Left ventricle myocardium inferior (tissue), 1 donor: ENCODE results near the gene GOLT1A. TPM values are rescaled to one million over a fixed set of nuclear protein-coding genes. Genes with fewer than 3 reads are reported as not detected.
A peak's percentile ranks its signal among the peaks of the same experiment; 100 is the strongest.

Experiments used
- DNase-seq: peaks from one replicate; pipeline ENCODE4 v3.0.0-alpha.2; 2020
- H3K27ac ChIP-seq: fragments of 200-600 bp; replicated peaks from 2 replicates; pipeline ENCODE4 v1.8.0; 2021
- H3K27me3 ChIP-seq: fragments of 200-600 bp; 2 replicates; pipeline ENCODE4 v1.8.0; 2021; ENCODE audit warnings: low read depth
- H3K36me3 ChIP-seq: fragments of 200-600 bp; 2 replicates; pipeline ENCODE4 v1.8.0; 2021
- H3K4me1 ChIP-seq: fragments of 200-600 bp; 2 replicates; pipeline ENCODE4 v1.8.0; 2021
- H3K4me3 ChIP-seq: fragments of 200-600 bp; 2 replicates; pipeline ENCODE4 v1.8.0; 2021; ENCODE audit warnings: mild to moderate bottlenecking, moderate library complexity
- H3K9me3 ChIP-seq: fragments of 200-600 bp; replicated peaks from 2 replicates; pipeline ENCODE4 v1.8.0; 2021
- CTCF ChIP-seq: fragments of 200-600 bp; IDR thresholded peaks from 2 replicates; pipeline ENCODE4 v1.8.0; 2021; ENCODE audit warnings: antibody characterized with exemption, mild to moderate bottlenecking, borderline replicate concordance
- intact Hi-C: fragments of 100-400 bp; cut with micrococcal nuclease; formaldehyde crosslinking; loops from one replicate; pipeline ENCODE4 v1.11.0; 2022
- total RNA-seq: library from RNA; stranded (reverse); fragmentation: NEBNext Ultra II Directional; extraction: Animal tissue kit (Norgen Biotek cat#: 25700); gene quantifications from one replicate; pipeline ENCODE4 v1.2.1, GENCODE V29; 2021
- donor health status: DM: no; HTN: yes; CAD: no; lungs with severe emphysema.

Gene GOLT1A
- total RNA-seq, 1 donor from 2014 or later = not detected

GRCh38 chr1:204216236-204216635, 2.4 kb upstream of the GOLT1A start:
- peaks cover 10% of the 10 kb centered on the region for H3K4me1 ChIP-seq
- no peaks in the 10 kb centered on the region for H3K9me3 ChIP-seq
- H3K27ac ChIP-seq = no peak overlapping the region
- intact Hi-C loops = no loop called here
- TF ChIP-seq CTCF = no peak
- H3K27me3 ChIP-seq = peaks cover 20% of the 10 kb centered on the region
- no peak overlapping the region for H3K4me3 ChIP-seq
- DNase-seq = no peak
- H3K36me3 ChIP-seq = no peaks in the 10 kb centered on the region

GRCh38 chr1:204212715-204213114, 1.1 kb downstream of the GOLT1A start:
- intact Hi-C loops = no loop called here
- no peak for DNase-seq
- TF ChIP-seq CTCF = no peak
- no peak overlapping the region for H3K27ac ChIP-seq
- no peaks in the 10 kb centered on the region for H3K36me3 ChIP-seq
- no peaks in the 10 kb centered on the region for H3K9me3 ChIP-seq
- H3K4me3 ChIP-seq = no peak overlapping the region
- peaks cover 10% of the 10 kb centered on the region for H3K4me1 ChIP-seq
- H3K27me3 ChIP-seq = peaks cover 23% of the 10 kb centered on the region

DNA sequence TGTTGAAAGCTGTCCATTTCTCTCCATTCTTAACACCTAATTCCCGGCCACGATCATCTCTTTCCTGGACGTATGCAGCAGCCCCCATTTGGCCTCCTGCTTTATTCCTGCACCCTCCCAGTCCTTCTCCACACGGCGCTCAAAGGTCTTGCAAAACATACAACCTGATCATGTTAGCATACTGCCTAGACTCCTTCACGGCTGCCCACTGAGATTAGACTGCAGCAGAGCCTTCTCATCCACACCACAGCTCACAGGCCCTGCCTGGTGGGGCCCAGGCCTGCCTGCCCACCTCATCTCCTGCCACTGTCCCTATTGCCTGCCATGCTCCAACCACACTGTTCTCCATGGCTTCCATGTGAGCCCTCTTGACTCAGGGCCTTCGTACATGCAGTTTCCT, 2.7 kb downstream of the GOLT1A start:
- Histone ChIP-seq H3K4me3 (no peak overlapping the region), H3K4me1 (peaks cover 14% of the 10 kb centered on the region), H3K9me3 (no peaks in the 10 kb centered on the region), H3K36me3 (no peaks in the 10 kb centered on the region), H3K27ac (no peak overlapping the region), H3K27me3 (peaks cover 29% of the 10 kb centered on the region)
- no peak for DNase-seq
- intact Hi-C loops = no loop called here
- no peak for TF ChIP-seq CTCF

DNA sequence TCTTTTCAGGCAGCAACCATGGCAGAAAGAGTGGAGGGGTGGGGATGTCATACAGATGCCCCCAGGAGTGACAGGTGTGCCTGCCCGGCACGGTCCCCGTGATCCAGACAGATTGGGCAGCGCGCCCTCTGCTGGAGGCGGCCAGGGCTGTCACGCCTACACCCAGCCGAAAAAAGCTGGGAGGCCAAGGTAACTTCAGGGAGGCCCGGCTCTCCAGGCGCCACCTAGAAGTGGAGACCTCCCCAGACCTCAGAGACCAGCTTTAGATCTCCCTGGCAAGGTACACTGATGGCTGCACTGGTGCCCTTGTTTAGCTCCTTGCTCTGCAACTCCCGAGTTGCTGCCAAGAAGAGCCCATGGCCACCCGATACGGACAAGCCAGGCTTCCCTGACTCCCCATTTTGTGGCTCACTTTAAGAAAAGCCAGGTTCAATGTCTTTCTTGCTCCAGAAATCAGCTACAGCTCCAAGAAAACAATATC, 6.6 kb downstream of the GOLT1A start:
- Histone ChIP-seq H3K36me3 (no peaks in the 10 kb centered on the region), H3K4me3 (no peak overlapping the region), H3K27me3 (peaks cover 45% of the 10 kb centered on the region), H3K4me1 (peaks cover 4% of the 10 kb centered on the region), H3K9me3 (no peaks in the 10 kb centered on the region), H3K27ac (no peak overlapping the region)
- peak; percentile 95 for TF ChIP-seq CTCF
- intact Hi-C loops = loop anchor here (2.0 to 5.0 kb wide), 2 partner anchors 44 to 155 kb away; no protein-coding TSS in a partner anchor
- peak; percentile 55 for DNase-seq

DNA sequence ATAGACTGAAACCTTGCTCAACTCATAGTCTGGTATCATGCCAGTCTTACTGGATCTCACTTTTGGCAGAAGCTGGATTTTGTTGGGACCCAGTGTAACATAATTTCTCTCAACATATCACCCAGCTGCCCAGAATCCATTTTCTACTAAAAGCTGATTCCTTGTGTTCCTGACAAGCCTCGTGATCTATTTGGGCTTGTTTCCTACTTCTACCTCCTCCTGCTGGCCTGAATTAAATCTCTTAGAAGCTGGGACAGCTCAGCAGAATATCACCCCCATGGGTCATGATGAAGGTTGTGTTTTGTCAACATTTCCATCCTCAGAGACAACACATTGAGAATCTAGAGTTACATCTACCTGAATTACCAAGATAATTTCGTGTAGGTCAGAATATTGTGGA, 7.7 kb downstream of the GOLT1A start:
- Histone ChIP-seq H3K36me3 (no peaks in the 10 kb centered on the region), H3K4me1 (peaks cover 4% of the 10 kb centered on the region), H3K27ac (no peak overlapping the region), H3K4me3 (no peak overlapping the region), H3K9me3 (no peaks in the 10 kb centered on the region), H3K27me3 (peaks cover 52% of the 10 kb centered on the region)
- intact Hi-C loops = loop anchor here (2.0 to 5.0 kb wide), 2 partner anchors 43 to 156 kb away; no protein-coding TSS in a partner anchor
- no peak for DNase-seq
- no peak for TF ChIP-seq CTCF

GRCh38 chr1:204205486-204205885, 8.3 kb downstream of the GOLT1A start:
- no peak for DNase-seq
- Histone ChIP-seq H3K4me1 (peaks cover 4% of the 10 kb centered on the region), H3K4me3 (no peak overlapping the region), H3K9me3 (no peaks in the 10 kb centered on the region), H3K27me3 (peaks cover 52% of the 10 kb centered on the region), H3K27ac (no peak overlapping the region), H3K36me3 (no peaks in the 10 kb centered on the region)
- TF ChIP-seq CTCF = no peak
- intact Hi-C loops = loop anchor here (5.0 kb wide), 1 partner anchor 157 kb away; no protein-coding TSS in a partner anchor
